ENCODE results near the gene PSMB10.
"Not testable (repeated sequence)": the region's sequence is repeated elsewhere in the genome, so short reads cannot be mapped to it uniquely, and the experiment has no call there.

PSMB10 gene

GRCh38 chr16:67942200-67942509 is 5.5 kb upstream of the PSMB10 start:
- peak; percentile 66 for DNase-seq (ENCODE audit: low spot score)

DNA sequence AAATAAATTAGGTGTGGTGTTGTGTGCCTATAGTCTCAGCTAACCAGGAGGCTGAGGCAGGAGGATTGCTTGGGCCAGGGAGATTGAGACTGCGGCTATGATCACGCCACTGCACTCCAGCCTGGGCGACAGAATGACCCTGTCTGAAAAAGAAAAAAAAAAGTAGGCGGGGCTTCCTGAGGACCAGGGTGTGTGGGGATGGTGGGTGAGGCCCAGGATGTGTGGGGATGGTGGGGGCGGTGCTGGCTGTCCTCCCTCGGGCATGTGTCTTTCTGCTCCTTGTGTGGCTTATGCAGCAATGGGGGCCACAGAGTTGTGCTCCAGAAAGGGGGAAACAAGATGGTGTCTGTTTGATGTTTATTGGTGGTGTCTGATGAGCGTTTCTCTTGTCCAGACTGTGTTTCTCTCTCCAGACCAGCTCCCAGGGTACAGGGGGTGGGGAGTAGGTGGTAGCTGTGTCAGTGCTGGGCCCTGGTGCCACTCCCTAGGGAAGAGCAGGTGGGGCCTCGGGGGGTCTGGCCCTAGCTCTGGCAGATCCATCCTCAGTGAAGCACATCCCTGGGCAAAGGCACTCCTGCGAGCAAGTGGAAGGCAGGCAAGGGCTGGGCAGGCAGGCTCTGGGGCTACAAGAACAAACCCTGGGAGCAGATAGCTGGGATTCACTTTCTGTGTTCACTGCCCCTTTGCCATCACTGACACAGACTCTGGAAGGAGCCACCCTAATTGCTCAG is 5.0 kb upstream of the PSMB10 start:
- DNase-seq (ENCODE audit: low spot score): no peak

DNA sequence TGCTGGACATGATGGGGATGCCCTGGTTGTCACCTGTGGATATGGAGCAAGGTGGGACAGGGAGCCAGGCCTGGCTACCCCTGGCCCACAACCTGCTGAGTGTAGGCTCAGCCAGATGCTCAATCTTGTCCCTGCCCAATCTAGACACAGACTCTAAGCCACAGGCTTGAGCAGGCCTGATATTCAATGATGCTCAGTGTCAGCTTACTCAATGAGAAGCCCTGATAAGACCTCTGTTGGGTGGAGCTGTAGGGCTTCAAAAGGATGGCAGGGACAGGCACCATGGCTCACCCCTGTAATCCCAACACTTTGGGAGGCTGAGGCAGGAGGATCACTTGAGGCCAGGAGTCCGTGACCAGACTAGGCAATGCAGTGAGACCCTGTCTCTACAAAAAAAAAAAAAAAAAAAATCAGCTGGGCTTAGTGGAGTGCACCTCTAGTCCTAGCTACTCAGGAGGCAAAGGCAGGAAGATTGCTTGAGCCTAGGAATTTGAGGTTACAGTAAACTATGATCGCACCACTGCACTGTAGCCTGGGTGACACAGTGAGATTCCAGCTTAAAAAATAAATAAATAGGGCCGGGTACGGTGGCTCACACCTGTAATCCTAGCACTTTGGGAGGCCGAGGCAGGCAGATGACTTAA is 3.9 kb upstream of the PSMB10 start:
- DNase-seq (ENCODE audit: low spot score): no peak

- no peak for DNase-seq (ENCODE audit: low spot score)
These were observed 3.1 kb upstream of the PSMB10 start for GRCh38 chr16:67939507-67940445.

DNA sequence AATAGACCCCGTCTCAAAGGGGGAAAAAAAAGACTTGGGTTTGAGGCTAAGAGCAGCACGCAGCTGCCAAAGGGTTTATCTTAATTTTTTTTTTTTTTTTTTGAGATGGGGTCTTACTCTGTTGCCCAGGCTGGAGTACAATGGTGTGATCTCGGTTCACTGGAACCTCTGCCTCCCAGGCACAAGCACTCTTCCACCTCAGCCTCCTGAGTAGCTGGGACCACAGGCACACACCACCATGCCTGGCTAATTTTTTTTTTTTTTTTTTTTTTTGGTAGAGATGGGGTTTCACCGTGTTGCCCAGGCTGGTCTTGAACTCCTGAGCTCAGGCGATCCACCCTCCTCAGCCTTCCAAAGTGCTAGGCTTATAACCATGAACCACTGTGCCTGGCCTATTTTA is 1.1 kb upstream of the PSMB10 start:
- not testable (repeated sequence) for DNase-seq (ENCODE audit: low spot score)

- DNase-seq (ENCODE audit: low spot score): no peak
These were observed 393 bp upstream of the PSMB10 start for GRCh38 chr16:67936880-67937605.

DNA sequence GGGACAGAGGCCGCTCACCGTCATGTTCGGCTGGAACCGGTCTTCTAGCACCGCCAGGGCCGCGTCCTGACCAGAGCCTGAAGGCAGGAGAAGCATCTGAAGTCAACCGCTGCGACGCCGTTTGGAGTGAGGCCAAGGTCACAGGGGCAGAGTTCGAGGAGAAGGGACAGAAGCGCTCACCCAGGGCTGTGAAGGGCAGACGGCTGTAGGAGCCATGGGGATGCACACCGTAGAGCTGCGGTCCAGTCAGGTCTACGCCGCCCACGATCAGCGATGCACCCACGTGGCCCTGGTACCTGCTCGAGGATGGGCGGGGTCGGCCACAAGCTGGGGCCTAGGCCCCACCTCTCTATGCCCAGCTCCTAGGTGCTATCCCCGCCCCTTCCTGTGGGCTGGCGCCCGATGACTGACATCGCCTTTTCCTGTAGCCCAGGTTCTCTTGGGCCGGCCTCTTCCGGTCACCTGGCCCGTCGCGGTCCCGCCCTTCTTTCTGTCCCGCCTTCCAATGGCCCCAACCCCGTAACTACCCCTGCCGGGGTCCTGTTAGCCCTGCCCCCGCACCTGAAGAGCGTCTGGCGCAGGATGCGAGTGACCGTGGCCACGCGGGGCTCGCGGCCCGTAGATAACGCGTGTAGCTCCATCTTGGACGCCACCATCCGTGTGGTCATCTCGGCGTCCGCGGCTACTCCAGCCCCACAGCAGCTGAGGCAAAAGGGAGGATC is 1.1 kb downstream of the PSMB10 start:
- DNase-seq (ENCODE audit: low spot score): peak; percentile 94

DNA sequence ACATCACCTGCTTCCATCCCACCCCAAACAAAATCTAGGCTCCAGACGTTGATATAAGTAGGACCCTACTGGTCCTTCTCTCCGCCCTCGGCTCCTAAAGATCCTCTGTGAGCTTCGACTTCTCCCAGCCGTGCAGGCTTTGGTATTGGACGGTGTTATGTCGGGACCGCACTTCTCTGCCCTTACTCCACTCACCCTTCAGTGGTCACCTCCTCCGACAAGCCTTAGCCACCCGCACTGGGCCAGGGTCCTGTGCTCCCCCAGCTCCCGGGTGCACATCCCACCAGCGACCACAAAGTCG is 1.6 kb downstream of the PSMB10 start:
- no peak for DNase-seq (ENCODE audit: low spot score)

GRCh38 chr16:67934306-67935100 is 2.1 kb downstream of the PSMB10 start:
- no peak for DNase-seq (ENCODE audit: low spot score)

DNA sequence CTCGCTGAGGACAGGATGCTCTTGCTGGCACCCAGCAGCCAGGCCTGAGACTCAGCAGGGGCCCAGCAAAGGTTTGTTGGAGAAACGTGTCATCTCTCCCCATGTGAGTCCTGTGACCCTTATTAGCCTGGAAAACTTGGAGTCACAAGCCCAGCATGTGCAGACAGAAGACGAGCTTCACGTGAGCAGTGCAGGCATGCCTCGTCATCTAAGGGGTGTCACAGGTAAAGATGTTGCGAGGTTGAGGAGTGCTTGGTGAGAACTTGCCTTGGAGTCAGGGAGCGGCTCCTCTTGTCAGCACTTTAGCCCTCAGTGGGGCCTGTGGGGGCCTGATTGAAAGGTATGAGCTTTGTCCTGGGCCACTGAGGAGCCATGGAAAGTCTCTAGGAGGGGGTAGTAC is 2.8 kb downstream of the PSMB10 start:
- no peak for DNase-seq (ENCODE audit: low spot score)

- DNase-seq (ENCODE audit: low spot score): no peak
These were observed 4.2 kb downstream of the PSMB10 start for GRCh38 chr16:67932462-67932840.

DNA sequence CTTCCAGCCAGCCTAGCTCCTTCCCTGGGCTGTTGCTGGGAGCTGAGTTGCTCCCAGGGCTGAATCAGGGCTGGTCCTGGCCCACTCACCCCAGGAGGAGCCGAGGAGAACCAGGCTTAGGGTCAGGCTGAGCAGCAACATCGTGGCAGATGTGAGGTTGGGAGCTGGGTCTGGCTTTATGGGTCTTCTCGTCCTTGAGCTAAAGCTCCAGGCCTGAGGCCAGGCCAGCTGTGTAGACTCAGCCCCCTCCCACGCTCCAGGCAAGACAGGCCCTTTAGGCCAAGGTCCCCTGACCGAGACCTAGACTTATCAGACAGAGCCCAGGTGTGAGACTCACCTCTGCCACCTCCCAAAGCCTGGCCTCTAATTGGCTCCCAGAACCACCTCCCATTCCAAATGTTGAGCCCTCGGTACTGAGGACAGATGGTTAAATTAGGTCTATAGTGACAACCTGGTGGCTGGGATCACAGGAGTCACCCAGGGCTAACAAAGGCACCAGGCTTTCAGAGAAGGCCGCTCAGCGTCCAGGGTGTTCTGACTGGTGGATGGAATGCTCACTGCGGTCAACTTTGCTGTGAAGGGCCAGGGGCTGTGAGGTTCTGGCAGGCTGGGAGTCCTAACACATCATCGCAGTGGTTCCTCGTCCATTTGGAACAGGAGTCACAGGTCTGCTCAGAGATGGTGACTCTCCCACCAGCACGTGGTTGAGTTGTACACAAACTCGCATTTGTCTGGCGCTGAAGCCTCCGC is 4.8 kb downstream of the PSMB10 start, which contains the start of gene CTRL:
Gene CTRL (minus strand): TSS at position 151 of the 750 bp plus-strand sequence. CDS start 10 bp downstream, at position 141.
- no peak for DNase-seq (ENCODE audit: low spot score)

DNA sequence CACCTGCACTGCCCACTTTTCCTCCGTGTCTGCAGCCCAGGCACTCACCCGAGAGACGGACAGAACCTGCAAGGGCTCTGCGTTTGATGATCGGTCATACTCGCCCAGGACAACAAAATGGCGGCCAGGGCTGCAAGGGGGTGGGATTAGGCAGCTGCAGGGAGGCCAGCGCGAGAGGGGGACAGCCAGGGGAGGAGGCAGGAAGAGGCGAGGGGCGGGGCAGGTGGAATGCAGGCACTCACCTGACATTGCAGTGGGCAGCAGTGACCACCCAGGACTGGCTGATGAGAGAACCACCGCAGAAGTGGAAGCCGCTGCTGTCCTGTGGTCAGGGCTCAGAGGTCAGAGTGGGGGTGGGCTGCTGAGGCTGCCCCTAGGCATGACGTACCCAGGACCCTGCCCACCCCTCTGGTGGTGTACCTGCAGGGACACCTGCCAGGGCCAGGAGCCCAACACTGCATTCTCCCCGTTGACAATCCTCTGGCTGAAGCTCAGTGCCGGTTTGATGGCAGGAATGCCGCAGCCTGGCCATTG is 5.9 kb downstream of the PSMB10 start:
- no peak for DNase-seq (ENCODE audit: low spot score)

- no peak for DNase-seq (ENCODE audit: low spot score)
These were observed 6.5 kb downstream of the PSMB10 start for GRCh38 chr16:67930191-67930590.

- peak; percentile 80 for DNase-seq (ENCODE audit: low spot score)
These were observed 7.9 kb downstream of the PSMB10 start for GRCh38 chr16:67928561-67929364.

- DNase-seq (ENCODE audit: low spot score): no peak
These were observed 8.5 kb downstream of the PSMB10 start for GRCh38 chr16:67928147-67928546.

DNA sequence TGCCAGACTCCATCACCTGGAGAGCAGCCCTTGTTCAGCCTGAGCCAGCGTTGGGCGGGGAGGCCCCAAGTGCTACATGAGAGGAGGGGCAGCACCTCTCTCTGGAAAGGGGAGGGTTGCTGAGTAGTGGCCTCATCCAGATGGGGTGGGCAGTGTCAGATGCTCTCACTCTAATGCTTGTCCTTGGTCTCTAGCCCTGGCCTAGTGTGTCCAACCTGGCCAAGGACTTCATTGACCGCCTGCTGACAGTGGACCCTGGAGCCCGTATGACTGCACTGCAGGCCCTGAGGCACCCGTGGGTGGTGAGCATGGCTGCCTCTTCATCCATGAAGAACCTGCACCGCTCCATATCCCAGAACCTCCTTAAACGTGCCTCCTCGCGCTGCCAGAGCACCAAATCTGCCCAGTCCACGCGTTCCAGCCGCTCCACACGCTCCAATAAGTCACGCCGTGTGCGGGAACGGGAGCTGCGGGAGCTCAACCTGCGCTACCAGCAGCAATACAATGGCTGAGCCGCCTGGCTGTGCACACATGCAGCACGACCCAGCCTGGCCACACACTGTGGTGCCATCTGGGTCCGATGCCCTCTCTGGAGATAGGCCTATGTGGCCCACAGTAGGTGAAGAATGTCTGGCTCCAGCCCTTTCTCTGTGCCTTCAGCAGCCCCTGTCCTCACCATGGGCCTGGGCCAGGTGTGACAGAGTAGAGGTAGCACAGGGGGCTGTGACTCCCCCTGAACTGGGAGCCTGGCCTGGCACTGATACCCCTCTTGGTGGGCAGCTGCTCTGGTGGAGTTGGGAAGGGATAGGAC is 9.3 kb downstream of the PSMB10 start:
- DNase-seq (ENCODE audit: low spot score): no peak

DNA sequence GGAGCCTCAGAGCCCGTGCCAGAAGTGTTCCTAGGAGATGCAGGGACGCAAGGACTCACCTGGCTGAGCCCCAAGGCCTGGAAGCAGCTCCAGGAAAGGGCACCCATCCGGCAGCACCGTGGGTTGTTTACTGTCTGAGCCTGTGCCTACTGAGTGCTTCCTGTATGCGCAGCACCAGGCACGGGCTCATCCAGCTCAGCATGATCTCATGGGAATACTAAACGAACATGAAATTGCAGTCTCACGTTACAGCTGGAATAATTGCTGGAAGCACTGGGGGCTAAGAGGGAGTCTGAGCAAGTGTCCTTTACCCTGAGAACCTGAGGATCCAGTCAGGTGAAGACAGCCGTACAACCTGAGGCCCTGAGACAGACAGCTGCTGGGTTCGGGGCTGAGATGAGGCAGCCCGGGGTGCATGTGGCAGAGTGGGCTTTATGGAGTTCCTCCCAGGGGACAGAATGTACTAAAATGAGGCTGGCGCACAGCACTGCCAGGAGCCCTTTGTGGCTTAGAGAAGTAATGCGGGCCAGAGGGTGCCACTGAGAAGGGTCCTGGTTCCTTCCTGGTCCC is 10.4 kb downstream of the PSMB10 start:
- no peak for DNase-seq (ENCODE audit: low spot score)

Measured in AG08396 (cell line).